Measurements from ENCODE around the gene HEBP1. TPM values are rescaled to one million over a fixed set of nuclear protein-coding genes. Genes with fewer than 3 reads are reported as not detected.
A peak's percentile ranks its signal among the peaks of the same experiment; 100 is the strongest.

Gene HEBP1
- polyA plus RNA-seq, 3 donors: 69.9 to 80.7 (median 75.7) TPM

DNA sequence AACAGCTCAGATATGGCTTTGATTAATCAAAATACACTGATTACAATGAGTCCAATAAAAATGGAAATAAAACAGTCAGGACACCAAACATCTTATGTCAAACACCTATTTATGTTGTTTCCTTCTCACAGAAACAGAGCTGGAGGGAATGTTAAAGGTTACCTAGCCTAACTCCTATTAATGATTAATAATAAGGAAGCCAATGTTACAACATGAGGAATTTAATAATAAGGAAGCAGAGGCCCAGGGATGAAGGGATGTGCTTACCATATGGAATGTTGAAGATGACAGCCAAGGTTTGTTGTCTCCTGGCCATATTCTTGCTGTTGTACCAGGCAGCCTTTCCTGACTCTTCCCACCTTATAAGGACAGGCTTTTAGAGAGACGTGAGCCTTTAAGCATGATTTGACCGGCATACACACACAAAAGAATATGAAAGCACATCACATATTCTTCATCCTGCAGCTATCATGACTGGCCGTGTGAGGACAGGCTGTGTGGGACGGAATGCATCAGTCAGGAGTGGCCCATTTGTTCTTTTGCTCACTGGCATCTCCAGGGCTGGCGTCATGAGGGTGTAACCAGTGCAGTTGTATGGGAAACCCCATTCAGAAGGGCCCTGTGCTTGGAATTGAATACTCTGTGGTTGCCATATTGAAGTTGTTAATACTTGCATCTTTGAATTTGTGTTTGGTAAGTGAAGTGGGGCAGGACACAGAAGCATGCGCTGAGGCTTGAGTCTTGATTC is 45.0 kb downstream of the HEBP1 start:
- no peak for DNase-seq (ENCODE audit: low read depth in 3 of 3, low spot score in 2 of 3)

DNA sequence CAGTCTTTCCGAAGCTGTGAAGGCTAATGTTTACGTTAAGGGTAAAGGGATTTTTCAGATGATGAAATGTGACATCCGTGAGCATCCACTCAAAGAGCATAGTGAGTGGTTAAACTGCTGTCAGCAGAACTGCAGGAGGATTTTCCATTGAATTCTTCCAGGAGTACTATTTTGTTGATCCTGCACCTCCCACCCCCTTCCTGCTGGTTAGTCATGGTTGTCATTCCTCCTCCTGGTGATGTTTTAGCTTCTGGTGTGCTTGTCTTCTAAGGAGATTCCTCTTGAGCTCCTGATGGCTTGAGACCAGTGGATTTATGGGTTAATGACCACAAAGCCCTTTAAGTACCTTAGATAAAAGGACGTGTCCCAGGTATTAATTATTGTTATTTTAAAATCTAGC is 45.7 kb downstream of the HEBP1 start:
- no peak for DNase-seq (ENCODE audit: low read depth in 3 of 3, low spot score in 2 of 3)

DNA sequence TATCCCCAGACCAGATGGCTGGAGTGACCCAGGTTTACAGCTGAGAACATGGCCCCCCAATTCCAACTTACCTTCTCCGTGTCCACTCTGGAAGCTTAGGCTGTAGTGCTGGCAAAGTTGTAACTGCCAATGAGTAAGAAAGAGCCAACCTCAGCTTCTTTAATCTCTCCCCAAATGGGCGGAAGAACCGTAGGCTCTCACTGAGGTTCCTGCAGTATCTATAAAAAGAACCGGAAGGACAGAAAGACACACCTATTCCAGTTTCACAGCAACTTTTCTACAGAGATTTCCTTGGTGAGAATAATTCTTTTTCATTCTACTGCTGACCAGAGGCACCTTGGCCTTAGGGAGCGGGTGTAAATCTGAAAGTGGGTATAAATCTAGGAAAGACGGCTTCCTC is 48.0 kb downstream of the HEBP1 start, which contains the start of gene GPRC5D:
GPRC5D (minus strand) TSS at position 135 of the 400 bp plus-strand sequence. CDS start 1,786 bp downstream, outside the sequence.
- no peak for DNase-seq (ENCODE audit: low read depth in 3 of 3, low spot score in 2 of 3)

DNA sequence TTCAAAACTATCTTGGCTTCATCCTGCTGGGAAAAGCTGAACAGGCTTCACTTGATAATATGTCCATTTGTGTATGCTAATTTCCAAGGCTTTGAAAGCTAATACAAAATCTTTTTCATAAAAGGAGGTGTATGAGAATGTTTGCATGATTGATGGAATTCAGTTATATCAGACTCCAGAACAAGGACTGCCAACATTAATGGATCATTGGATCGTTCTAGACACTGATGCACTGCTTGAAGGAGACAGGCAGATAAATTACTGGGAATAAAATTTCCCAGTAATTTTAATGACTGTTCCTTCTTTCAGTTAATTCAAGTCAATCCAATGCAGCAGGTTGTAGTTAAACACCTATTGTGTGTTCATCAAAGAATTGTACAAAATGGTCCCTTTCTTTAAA is 48.6 kb downstream of the HEBP1 start:
- no peak for DNase-seq (ENCODE audit: low read depth in 3 of 3, low spot score in 2 of 3)

DNA sequence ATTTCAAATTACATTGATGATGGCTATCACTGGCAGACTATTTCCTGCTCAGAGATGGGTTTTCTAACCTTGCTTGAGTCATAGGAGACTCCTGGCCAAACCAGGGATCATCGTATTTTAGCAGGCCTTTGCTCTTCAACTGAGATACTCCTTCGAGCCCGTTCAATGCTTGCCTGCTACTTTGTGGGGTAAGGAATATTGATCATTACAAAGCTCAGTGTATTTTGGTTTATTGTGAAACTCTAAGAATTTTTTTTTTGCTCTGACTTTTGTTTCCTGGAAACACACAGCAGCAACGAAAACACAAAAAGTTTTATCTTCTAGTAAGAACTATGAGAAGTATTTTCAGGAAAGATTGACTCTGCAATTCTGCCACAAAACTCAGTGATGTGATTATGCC is 52.2 kb downstream of the HEBP1 start:
- no peak for DNase-seq (ENCODE audit: low read depth in 3 of 3, low spot score in 2 of 3)

DNA sequence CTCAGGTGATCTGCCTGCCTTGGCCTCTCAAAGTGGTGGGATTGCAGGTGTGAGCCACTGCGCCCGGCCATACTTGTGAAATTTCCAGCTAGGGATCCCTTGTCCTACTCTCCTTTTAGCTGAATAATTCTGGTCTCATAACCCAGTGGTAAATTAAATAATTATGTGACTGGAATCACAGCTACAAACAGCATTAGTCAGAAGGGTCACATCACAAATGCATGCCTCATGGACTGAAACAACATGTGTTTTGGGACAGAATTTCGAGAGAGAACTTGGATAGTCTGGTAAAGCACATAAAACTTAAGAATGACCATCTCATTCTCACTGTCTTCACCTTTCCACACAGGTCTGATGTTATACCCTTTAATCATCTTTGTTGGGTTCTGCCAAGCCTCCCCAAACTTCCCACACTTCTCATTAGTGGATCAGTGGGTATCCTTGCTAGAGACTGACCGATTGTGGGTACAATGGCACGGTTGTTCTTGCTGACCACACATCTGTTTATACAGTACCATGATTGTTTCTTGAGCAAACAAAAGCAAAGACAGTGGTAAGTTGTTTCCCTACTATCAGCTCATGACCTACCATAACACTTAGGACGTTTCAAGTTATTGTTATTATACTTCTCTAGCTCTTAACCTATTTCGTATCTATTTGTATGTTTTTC is 53.2 kb downstream of the HEBP1 start:
- no peak for DNase-seq (ENCODE audit: low read depth in 3 of 3, low spot score in 2 of 3)

DNA sequence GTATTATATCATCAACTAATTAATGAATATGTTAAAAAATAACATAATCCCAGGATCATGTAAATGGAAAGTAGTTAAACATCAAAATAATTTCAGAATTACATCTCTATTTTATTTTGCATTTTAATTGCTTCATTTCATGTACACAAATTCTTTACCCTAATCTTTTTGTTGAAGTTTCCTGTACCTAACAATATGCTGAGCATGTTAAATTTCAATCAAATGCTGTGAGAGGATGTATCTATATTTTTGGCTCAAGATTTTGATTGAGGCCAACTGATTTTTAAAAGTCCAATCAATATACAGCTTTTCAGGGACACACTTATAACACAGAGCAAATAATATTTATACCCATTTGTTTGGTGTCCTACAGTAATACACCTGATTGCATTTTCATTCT is 54.5 kb downstream of the HEBP1 start:
- DNase-seq (ENCODE audit: low read depth in 3 of 3, low spot score in 2 of 3): no peak

DNA sequence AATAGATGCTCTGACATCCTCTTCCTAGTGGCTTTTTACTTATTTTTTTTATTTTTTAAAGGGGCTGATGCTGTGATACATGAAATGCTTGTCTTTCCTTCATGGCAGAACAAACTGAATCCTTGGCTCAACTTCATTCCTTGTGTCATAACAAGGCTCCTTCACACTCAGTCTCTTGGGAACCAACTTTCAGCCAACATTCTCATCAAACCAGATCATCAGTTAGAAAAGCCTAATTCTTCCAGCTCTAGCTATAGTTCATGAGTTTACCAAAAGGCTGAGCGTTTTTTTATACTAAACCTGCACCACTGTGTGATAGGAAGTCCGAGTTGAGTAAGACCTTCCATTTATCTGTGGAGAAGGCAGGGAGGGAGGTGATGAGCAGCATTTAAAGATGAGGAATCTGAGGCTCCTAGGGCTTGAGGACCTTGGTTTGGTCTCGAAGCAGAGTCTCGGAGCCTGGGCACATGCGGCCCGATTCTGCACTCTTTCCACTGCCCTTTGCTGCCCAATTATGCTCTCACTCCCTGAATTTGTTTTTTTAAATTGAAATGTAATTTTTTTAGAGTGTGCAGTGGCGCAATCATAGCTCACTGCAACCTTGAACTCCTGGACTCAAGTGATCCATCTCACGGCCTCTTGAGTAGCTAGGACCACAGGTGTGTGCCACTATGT is 56.3 kb downstream of the HEBP1 start:
- no peak for DNase-seq (ENCODE audit: low read depth in 3 of 3, low spot score in 2 of 3)

DNA sequence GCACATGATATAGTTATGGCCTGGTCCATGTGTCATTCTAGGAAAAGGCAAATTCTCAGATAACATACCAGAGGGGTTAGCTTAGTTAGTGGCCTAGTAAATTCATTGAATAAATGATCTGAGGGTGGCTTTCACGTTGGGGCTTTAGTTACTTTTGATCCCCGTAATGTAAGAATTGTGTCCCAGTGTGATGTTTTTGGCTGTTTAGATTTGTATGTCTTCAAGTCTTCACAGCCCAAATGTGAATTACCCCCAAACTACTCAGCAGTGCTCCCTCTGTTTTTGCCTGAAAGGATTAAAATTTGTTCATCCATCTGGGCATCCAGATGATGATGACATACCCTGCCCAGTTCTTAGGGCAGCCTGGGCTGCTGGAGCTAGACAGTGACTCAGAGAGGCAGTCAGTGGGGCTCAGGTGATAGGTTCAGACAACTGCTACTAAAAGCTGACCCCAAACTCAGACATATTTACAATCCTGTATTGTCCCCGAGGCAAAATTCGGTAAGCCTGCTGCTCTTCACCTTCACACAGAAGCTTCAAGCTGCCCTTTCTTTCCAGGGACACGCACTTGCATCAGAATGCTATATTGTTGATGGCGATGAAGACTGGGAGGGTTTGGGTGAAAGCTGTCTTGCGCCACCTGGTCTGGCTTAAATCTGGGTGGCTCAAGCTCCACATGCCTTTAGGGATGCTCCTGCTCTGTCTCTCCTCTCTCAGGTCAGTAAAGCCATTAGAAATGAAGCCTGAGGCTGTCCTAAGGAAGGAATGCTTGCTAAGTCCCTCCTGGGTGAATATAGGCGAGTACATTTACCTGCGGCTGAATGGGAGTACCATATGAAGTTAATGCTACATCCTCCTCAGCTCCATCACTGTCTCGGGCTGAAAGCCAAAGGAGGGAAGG is 58.4 kb downstream of the HEBP1 start:
- DNase-seq (ENCODE audit: low read depth in 3 of 3, low spot score in 2 of 3): no peak

DNA sequence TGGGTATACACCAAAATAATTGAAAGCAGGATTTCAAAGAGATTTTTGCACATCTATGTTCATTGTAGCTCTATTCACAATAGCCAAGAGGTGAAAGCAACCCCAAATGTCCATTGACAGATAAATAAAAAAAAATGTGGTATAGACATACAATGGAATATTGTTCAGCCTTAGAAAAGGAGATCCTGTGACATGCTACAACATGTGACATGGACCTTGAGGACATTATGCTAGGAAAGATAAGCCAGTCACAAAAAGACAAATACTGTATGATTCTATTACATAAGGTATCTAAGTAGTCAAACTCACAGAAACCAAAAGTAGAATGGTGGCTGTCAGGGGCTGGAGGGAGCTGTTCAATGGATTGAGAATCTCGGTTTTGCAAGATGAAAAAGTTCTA is 60.2 kb downstream of the HEBP1 start:
- DNase-seq (ENCODE audit: low read depth in 3 of 3, low spot score in 2 of 3): no peak

DNA sequence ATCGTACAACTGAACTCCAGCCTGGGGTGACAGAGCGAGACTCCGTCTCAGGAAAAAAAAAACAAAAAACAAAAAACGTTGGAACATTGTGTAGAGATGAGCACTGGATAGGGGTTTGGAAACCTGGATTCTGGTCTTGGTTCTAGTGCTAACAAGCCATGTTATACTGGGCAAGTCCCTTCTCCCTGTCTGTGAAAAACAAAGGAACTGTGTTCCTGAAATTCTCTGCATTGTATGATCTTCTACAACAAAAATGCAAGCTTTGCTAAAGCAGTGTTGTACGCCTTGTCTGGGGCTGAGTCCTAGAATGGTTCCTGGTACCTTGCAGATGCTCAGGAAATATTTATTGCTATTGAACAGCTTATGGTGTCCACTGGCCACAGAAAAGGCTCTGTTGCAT is 61.5 kb downstream of the HEBP1 start:
- no peak for DNase-seq (ENCODE audit: low read depth in 3 of 3, low spot score in 2 of 3)

DNA sequence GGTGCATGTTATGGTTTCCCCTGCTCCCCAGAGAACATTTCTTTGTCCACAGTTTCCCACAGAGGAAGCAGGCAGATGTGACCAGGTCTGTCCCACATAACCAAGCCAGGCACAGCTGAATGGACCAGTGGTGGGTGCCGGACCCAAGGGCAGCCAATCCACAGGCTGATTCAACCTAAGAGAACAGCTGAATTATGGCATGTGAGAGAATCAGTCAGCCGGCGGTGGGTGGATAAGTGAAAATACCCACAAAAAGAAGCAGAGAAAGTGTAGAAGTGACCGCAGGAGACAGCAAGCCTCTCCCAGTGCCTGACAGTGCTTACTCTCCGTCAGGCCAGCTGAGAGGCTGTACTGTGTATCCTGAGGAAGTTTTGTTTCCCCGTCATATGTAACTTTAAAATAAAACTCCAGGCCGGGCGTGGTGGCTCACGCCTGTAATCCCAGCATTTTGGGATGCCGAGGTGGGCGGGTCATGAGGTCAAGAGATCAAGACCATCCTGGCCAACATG is 63.0 kb downstream of the HEBP1 start:
- no peak for DNase-seq (ENCODE audit: low read depth in 3 of 3, low spot score in 2 of 3)

DNA sequence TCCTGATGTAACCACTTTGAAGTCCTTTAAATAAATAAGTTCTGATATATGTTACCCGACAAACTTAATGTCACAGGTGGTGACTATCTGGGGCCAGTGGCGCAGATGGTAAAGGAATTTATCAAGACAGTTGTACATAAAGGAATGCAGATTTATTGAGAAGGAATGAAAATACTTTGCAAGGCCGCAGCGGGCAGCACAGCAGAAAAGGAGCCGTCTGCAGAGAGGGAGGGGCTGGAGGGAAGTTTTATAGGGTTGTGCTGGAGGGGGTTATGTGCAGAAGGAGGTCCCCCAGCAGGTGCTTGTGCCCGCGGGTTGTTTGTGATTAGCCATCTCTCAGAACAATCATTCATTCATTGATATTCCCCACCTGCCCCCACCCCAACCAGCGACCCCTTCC is 65.5 kb downstream of the HEBP1 start:
- no peak for DNase-seq (ENCODE audit: low read depth in 3 of 3, low spot score in 2 of 3)

DNA sequence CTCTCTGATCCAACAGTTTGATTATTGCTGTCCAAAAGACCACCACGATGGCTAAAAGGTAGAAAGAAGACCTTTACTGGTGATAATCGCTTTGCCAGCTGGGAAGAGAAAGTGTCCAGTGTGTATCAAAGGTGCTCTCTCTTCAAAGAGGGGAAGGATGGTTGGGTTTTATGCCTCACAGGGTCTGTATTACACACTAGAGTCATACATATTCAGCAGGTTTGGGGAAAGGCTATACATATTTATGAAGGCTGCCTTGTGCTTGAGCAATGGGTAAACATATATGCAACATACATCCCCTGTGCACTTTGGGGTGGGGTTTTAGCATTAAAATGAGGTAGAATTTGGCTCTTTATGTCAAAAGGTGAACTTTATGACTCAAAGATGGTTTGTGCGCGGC is 66.3 kb downstream of the HEBP1 start:
- no peak for DNase-seq (ENCODE audit: low read depth in 3 of 3, low spot score in 2 of 3)

DNA sequence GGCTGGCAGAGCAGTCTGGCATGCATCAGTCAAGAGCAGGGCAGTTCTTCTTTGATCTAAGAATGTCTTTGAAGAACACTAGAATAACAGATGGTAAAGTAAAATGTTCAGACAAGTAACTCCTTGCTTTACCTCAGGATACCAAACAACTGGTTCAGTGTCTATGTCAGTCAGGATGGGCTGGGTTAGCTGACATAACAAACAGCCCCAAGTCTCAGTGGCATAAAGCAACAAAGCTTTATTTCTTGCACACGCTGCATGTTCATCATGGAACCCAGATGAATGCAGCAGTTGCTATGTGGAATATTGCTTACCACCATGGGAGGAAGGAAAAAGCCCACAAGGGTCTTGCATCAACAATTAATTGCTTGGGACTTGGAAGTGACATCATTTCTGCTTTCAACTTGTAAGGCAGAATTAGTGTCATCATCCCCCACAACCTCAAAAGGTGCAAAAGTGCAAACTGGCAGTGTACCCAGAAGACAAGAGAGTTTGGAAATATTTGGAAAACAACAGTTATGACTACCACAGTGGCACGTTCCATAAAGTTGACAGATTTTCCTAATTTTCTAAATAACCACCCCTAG is 69.3 kb downstream of the HEBP1 start:
- no peak for DNase-seq (ENCODE audit: low read depth in 3 of 3, low spot score in 2 of 3)

DNA sequence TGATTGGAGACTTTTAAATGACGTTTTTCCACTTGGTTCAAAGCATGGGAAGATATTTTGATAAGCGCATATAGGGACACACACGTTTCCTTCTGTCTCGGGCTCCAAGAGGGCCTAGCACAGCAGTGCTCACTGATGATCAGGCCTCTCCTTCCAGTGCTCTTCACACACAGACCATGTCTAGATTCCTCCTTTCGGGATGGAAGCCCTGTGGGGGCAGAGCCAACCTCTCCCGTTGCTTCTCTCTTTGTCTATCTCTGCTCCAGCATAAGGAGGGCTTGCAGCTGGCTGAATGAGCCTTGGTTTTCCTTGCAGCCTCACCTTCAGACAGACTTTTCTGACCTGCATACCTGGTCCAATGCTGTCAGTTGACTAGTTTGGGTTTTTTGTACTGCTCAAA is 70.4 kb downstream of the HEBP1 start:
- no peak for DNase-seq (ENCODE audit: low read depth in 3 of 3, low spot score in 2 of 3)

DNA sequence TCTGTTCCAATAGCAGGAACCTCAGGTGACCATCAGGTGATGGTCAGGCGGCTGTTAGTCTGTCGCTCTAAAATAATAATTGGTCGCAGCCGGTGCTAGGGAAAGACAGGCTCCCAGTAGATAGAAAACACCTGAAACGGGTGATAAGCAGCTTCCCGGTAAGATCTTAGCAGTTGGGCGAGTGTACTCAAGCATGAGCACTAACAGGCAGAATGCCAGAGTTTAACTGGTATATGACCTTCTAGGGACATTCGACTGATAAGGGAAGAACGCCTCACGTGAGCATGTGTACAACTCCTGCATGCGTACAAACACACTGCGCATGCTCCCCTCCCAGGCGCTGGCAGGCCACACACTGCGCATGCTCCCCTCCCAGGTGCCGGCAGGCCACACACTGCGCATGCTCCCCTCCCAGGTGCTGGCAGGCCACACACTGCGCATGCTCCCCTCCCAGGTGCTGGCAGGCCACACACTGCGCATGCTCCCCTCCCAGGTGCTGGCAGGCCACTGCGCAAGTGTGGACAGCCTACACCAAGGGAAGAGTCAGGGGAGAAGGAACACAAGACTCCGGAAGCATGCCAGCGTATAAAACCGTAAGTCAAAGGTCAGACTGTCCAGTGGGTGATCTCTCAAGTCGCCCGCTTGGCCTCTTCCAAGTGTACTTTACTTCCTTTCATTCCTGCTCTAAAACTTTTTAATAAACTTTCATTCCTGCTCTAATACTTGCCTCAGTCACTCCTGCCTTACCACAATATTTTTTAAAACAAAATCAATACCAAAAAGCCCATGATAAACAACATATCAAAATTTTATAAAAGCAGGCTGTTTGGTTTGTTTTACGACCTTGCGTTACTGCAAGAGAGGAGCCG is 72.6 kb downstream of the HEBP1 start:
- peak in 1 of 3 donors; percentile 67 for DNase-seq (ENCODE audit: low read depth in 3 of 3, low spot score in 2 of 3)

DNA sequence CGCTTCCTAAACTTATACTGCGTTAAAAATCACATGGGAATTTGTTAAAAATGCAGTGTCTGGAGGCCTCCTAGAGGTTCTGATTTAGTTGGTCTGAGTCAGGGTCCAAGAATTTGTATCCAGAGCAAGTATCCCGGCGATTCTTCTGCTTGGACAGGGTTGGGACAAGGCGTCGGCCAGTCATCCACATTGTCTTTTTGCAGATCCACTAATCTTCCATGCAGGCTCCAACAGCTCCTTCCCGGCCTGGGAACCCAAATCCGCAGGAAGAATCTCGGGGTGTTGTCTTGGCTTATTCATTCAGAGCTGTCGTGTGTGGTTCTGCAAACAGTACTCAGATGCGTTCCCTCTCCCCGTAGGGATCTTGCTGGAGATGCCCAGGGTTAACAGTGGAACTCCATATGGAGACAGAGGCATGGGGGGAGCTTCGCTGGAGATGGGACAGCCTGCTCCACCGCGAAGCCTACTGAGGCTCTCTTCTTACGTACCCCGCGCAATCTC is 73.4 kb downstream of the HEBP1 start:
- DNase-seq (ENCODE audit: low read depth in 3 of 3, low spot score in 2 of 3): no peak

DNA sequence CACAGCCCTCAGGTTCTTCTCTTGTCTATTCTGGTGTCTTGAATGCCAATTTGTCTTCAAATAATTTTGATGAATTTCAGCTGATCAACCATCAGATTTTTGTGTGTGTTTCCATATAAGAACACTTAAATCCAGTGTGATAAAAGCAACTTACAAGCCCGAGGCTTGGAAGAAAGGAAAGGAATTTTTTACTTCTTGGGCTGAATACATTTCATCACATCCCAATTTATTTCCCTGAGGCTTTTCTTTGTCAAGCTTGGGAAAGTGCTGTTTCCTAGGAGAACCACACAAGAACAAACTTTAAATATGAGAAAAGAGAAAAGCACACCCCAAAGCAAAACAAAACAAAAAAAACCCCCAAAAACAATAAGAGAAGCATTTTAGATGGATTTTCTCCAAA is 74.7 kb downstream of the HEBP1 start:
- DNase-seq (ENCODE audit: low read depth in 3 of 3, low spot score in 2 of 3): no peak

All from right renal cortex interstitium (tissue), 3 donors.